Measurements from ENCODE around the gene MTCL1.
A peak's percentile ranks its signal among the peaks of the same experiment; 100 is the strongest.

The MTCL1 gene

GRCh38 chr18:8706791-8707555, 1.6 kb downstream of the MTCL1 start:
- Histone ChIP-seq H3K79me1 (ENCODE audit: low read length) (peaks cover 4% of the 10 kb centered on the region), H3K9ac (ENCODE audit: low read length) (peak overlapping the region; percentile 81), H2AK5ac (ENCODE audit: low read length) (no peak overlapping the region), H3K4me1 (ENCODE audit: control insufficient read depth, low read depth, low read length) (peaks cover 3% of the 10 kb centered on the region), H3K56ac (ENCODE audit: low read length) (peak overlapping the region; percentile 89), H3K27ac (ENCODE audit: low read depth, low read length) (no peak overlapping the region), H2BK15ac (replicated peaks; ENCODE audit: low read depth) (no peak overlapping the region), H3K23ac (ENCODE audit: low read length) (no peak overlapping the region), H3K79me2 (ENCODE audit: control insufficient read depth, insufficient read depth, low read length) (peaks cover 37% of the 10 kb centered on the region), H3K36me3 (ENCODE audit: control insufficient read depth, insufficient read depth, low read length) (no peaks in the 10 kb centered on the region), H3K4ac (ENCODE audit: low read depth, low read length) (no peak overlapping the region), H4K8ac (ENCODE audit: low read depth, low read length) (no peak overlapping the region), H4K5ac (ENCODE audit: low read length) (no peak overlapping the region), H2BK5ac (ENCODE audit: low read length) (no peak overlapping the region), H3K4me3 (ENCODE audit: low read length) (peak overlapping the region; percentile 62), H2BK120ac (ENCODE audit: low read depth, low read length) (no peak overlapping the region), H3K4me2 (ENCODE audit: low read length) (peak overlapping the region; percentile 51), H3K27me3 (ENCODE audit: insufficient read depth, low read length, poor library complexity) (no peaks in the 10 kb centered on the region), H3K18ac (ENCODE audit: low read length) (peak overlapping the region; percentile 86)
- peak; percentile 90 for DNase-seq
- WGBS (ENCODE audit: extremely low coverage, insufficient coverage, low lambda C conversion rate): no CpG with 5 or more reads among the region's 48 CpGs

GRCh38 chr18:8707556-8708300, 2.4 kb downstream of the MTCL1 start:
- no peaks in the 10 kb centered on the region for H3K27me3 ChIP-seq (ENCODE audit: insufficient read depth, low read length, poor library complexity)
- H3K79me1 ChIP-seq (ENCODE audit: low read length): peaks cover 9% of the 10 kb centered on the region
- no peak overlapping the region for H2BK120ac ChIP-seq (ENCODE audit: low read depth, low read length)
- H3K9ac ChIP-seq (ENCODE audit: low read length): peak overlapping the region; percentile 81
- peak overlapping the region; percentile 51 for H3K4me2 ChIP-seq (ENCODE audit: low read length)
- no peak overlapping the region for H2BK15ac ChIP-seq (replicated peaks; ENCODE audit: low read depth)
- H3K27ac ChIP-seq (ENCODE audit: low read depth, low read length): no peak overlapping the region
- H3K56ac ChIP-seq (ENCODE audit: low read length): peak overlapping the region; percentile 89
- no peak overlapping the region for H3K18ac ChIP-seq (ENCODE audit: low read length)
- H3K36me3 ChIP-seq (ENCODE audit: control insufficient read depth, insufficient read depth, low read length): no peaks in the 10 kb centered on the region
- peak overlapping the region; percentile 62 for H3K4me3 ChIP-seq (ENCODE audit: low read length)
- WGBS (ENCODE audit: extremely low coverage, insufficient coverage, low lambda C conversion rate): no CpG with 5 or more reads among the region's 4 CpGs
- H4K8ac ChIP-seq (ENCODE audit: low read depth, low read length): no peak overlapping the region
- H3K4ac ChIP-seq (ENCODE audit: low read depth, low read length): no peak overlapping the region
- H3K4me1 ChIP-seq (ENCODE audit: control insufficient read depth, low read depth, low read length): peaks cover 7% of the 10 kb centered on the region
- H3K79me2 ChIP-seq (ENCODE audit: control insufficient read depth, insufficient read depth, low read length): peaks cover 44% of the 10 kb centered on the region
- no peak overlapping the region for H2AK5ac ChIP-seq (ENCODE audit: low read length)
- peak; percentile 75 for DNase-seq
- no peak overlapping the region for H3K23ac ChIP-seq (ENCODE audit: low read length)
- H2BK5ac ChIP-seq (ENCODE audit: low read length): no peak overlapping the region
- no peak overlapping the region for H4K5ac ChIP-seq (ENCODE audit: low read length)

- H3K4me1 ChIP-seq (ENCODE audit: control insufficient read depth, low read depth, low read length): peaks cover 7% of the 10 kb centered on the region
- H3K79me1 ChIP-seq (ENCODE audit: low read length): peaks cover 9% of the 10 kb centered on the region
- no peak overlapping the region for H2BK15ac ChIP-seq (replicated peaks; ENCODE audit: low read depth)
- H4K5ac ChIP-seq (ENCODE audit: low read length): no peak overlapping the region
- H2BK120ac ChIP-seq (ENCODE audit: low read depth, low read length): no peak overlapping the region
- H3K23ac ChIP-seq (ENCODE audit: low read length): no peak overlapping the region
- H3K4me2 ChIP-seq (ENCODE audit: low read length): no peak overlapping the region
- H3K4me3 ChIP-seq (ENCODE audit: low read length): no peak overlapping the region
- H2BK5ac ChIP-seq (ENCODE audit: low read length): no peak overlapping the region
- H4K8ac ChIP-seq (ENCODE audit: low read depth, low read length): no peak overlapping the region
- no peak overlapping the region for H2AK5ac ChIP-seq (ENCODE audit: low read length)
- DNase-seq: no peak
- H3K4ac ChIP-seq (ENCODE audit: low read depth, low read length): no peak overlapping the region
- no peak overlapping the region for H3K9ac ChIP-seq (ENCODE audit: low read length)
- H3K18ac ChIP-seq (ENCODE audit: low read length): no peak overlapping the region
- peaks cover 48% of the 10 kb centered on the region for H3K79me2 ChIP-seq (ENCODE audit: control insufficient read depth, insufficient read depth, low read length)
- peak overlapping the region; percentile 31 for H3K56ac ChIP-seq (ENCODE audit: low read length)
- no CpG with 5 or more reads among the region's 9 CpGs for WGBS (ENCODE audit: extremely low coverage, insufficient coverage, low lambda C conversion rate)
- no peaks in the 10 kb centered on the region for H3K36me3 ChIP-seq (ENCODE audit: control insufficient read depth, insufficient read depth, low read length)
- no peak overlapping the region for H3K27ac ChIP-seq (ENCODE audit: low read depth, low read length)
- H3K27me3 ChIP-seq (ENCODE audit: insufficient read depth, low read length, poor library complexity): no peaks in the 10 kb centered on the region
Measured at GRCh38 chr18:8708670-8709069, 3.3 kb downstream of the MTCL1 start.

- Histone ChIP-seq H2BK15ac (replicated peaks; ENCODE audit: low read depth) (no peak overlapping the region), H2BK120ac (ENCODE audit: low read depth, low read length) (no peak overlapping the region), H3K4ac (ENCODE audit: low read depth, low read length) (no peak overlapping the region), H3K27ac (ENCODE audit: low read depth, low read length) (no peak overlapping the region), H3K27me3 (ENCODE audit: insufficient read depth, low read length, poor library complexity) (no peaks in the 10 kb centered on the region), H3K4me1 (ENCODE audit: control insufficient read depth, low read depth, low read length) (peaks cover 7% of the 10 kb centered on the region), H3K9ac (ENCODE audit: low read length) (no peak overlapping the region), H4K8ac (ENCODE audit: low read depth, low read length) (no peak overlapping the region), H3K36me3 (ENCODE audit: control insufficient read depth, insufficient read depth, low read length) (no peaks in the 10 kb centered on the region), H3K4me3 (ENCODE audit: low read length) (no peak overlapping the region), H3K79me2 (ENCODE audit: control insufficient read depth, insufficient read depth, low read length) (peaks cover 55% of the 10 kb centered on the region), H2AK5ac (ENCODE audit: low read length) (no peak overlapping the region), H3K4me2 (ENCODE audit: low read length) (no peak overlapping the region), H3K56ac (ENCODE audit: low read length) (peak overlapping the region; percentile 7), H3K23ac (ENCODE audit: low read length) (no peak overlapping the region), H2BK5ac (ENCODE audit: low read length) (no peak overlapping the region), H3K79me1 (ENCODE audit: low read length) (peaks cover 9% of the 10 kb centered on the region), H4K5ac (ENCODE audit: low read length) (no peak overlapping the region), H3K18ac (ENCODE audit: low read length) (no peak overlapping the region)
- no peak for DNase-seq
- no CpG with 5 or more reads among the region's 14 CpGs for WGBS (ENCODE audit: extremely low coverage, insufficient coverage, low lambda C conversion rate)
Measured at GRCh38 chr18:8709248-8710059, 4.1 kb downstream of the MTCL1 start.

GRCh38 chr18:8711736-8712135, 6.4 kb downstream of the MTCL1 start:
- Histone ChIP-seq H3K79me2 (ENCODE audit: control insufficient read depth, insufficient read depth, low read length) (peaks cover 64% of the 10 kb centered on the region), H3K4me1 (ENCODE audit: control insufficient read depth, low read depth, low read length) (peaks cover 7% of the 10 kb centered on the region), H2BK120ac (ENCODE audit: low read depth, low read length) (no peak overlapping the region), H2BK15ac (replicated peaks; ENCODE audit: low read depth) (no peak overlapping the region), H4K5ac (ENCODE audit: low read length) (no peak overlapping the region), H3K4me2 (ENCODE audit: low read length) (no peak overlapping the region), H2BK5ac (ENCODE audit: low read length) (no peak overlapping the region), H2AK5ac (ENCODE audit: low read length) (no peak overlapping the region), H3K27ac (ENCODE audit: low read depth, low read length) (no peak overlapping the region), H3K18ac (ENCODE audit: low read length) (no peak overlapping the region), H3K27me3 (ENCODE audit: insufficient read depth, low read length, poor library complexity) (no peaks in the 10 kb centered on the region), H3K9ac (ENCODE audit: low read length) (no peak overlapping the region), H3K79me1 (ENCODE audit: low read length) (peaks cover 12% of the 10 kb centered on the region), H3K36me3 (ENCODE audit: control insufficient read depth, insufficient read depth, low read length) (no peaks in the 10 kb centered on the region), H3K4ac (ENCODE audit: low read depth, low read length) (no peak overlapping the region), H3K23ac (ENCODE audit: low read length) (no peak overlapping the region), H3K4me3 (ENCODE audit: low read length) (no peak overlapping the region), H3K56ac (ENCODE audit: low read length) (no peak overlapping the region), H4K8ac (ENCODE audit: low read depth, low read length) (no peak overlapping the region)
- WGBS (ENCODE audit: extremely low coverage, insufficient coverage, low lambda C conversion rate): no CpG with 5 or more reads among the region's 5 CpGs
- no peak for DNase-seq

Data from mesendoderm (in vitro differentiated cells).